HepG2 (cell line): Measurements from ENCODE around the gene PGGT1B. TPM values are rescaled to one million over a fixed set of nuclear protein-coding genes. Genes with fewer than 3 reads are reported as not detected.

Experiments used
- ATAC-seq: fragments of 200-7000 bp; cut with Tn5 transposase; 3 replicates; pipeline ENCODE4 v1.9.1; 2020; ENCODE audit warnings: mild to moderate bottlenecking, moderate library complexity
- BruUV-seq: library from RNA; stranded (reverse); fragments of 400-500 nt; replicated peaks from 2 replicates; lab custom pipeline; 2021; lab: Mats Ljungman, UMichigan
- CTCF ChIA-PET: fragments of 300-600 bp; formaldehyde crosslinking; extraction: SDS; loops from one replicate; lab custom pipeline; 2021; ENCODE audit warnings: low total read pairs, inconsistent platforms, low intra/inter-chr PET ratio; lab: Yijun Ruan, JAX
- POLR2A ChIA-PET: fragments of 350-600 bp; sonication (Branson Sonifier 250); formaldehyde crosslinking; loops from one replicate; lab custom pipeline; 2020; ENCODE audit warnings: antibody characterized with exemption, inconsistent platforms; lab: Yijun Ruan, JAX
- DNase-seq: peaks from one replicate; pipeline ENCODE4 v3.0.0-alpha.2; 2015; ENCODE audit warnings: low spot score
- FAIRE-seq: peaks from 3 replicates; lab custom pipeline; 2011; peaks lifted over from hg19 to GRCh38; lab: Jason Lieb, UNC
- H2AFZ ChIP-seq: one replicate; pipeline ENCODE4 v1.6.1; 2011; ENCODE audit warnings: low read length, inconsistent platforms
- H3K27ac ChIP-seq: fragments of 300-600 bp; 3 replicates; pipeline ENCODE4 v1.8.0; 2011; ENCODE audit warnings: mixed run types, mild to moderate bottlenecking, mixed read lengths, low read length, inconsistent platforms; ENCODE audit not compliant: insufficient read depth; ENCODE audit errors: extremely low read length
- H3K27me3 ChIP-seq, 2 experiments: fragments of 200-600 bp in 1 of 2; 2 replicates in 1 of 2; 3 replicates in 1 of 2; pipeline versions ENCODE4 v1.6.0 to v1.8.0; 2011; ENCODE audit warnings: low read length in 2 of 2, mild to moderate bottlenecking in 2 of 2, moderate library complexity in 2 of 2, inconsistent platforms in 1 of 2; ENCODE audit not compliant: insufficient read depth in 2 of 2, control insufficient read depth in 1 of 2
- H3K36me3 ChIP-seq, 2 experiments: fragments of 200-600 bp in 1 of 2; replicated peaks in 1 of 2; 2 replicates in 1 of 2; 3 replicates in 1 of 2; pipeline versions ENCODE4 v1.5.1 to v1.8.0; 2011; ENCODE audit warnings: low read length in 2 of 2, inconsistent platforms in 1 of 2; ENCODE audit not compliant: insufficient read depth in 2 of 2, control insufficient read depth in 1 of 2
- H3K4me1 ChIP-seq: 2 replicates; pipeline ENCODE4 v1.5.1; 2012; ENCODE audit warnings: low read length, inconsistent platforms; ENCODE audit not compliant: insufficient read depth
- H3K4me2 ChIP-seq: 2 replicates; pipeline ENCODE4 v1.6.0; 2011; ENCODE audit warnings: low read depth, low read length, inconsistent platforms
- H3K4me3 ChIP-seq, 3 experiments: fragments of 200-600 bp in 1 of 3; sonication (generic), shearing (Covaris generic) in 1 of 3; replicated peaks in 1 of 3; 2 replicates each; pipeline ENCODE4 v1.5.1; 2011 to 2016; ENCODE audit warnings: low read length in 3 of 3, inconsistent platforms in 2 of 3, low read depth in 2 of 3, mild to moderate bottlenecking in 2 of 3, control low read depth in 1 of 3, mixed read lengths in 1 of 3; ENCODE audit not compliant: insufficient read depth in 1 of 3
- H3K79me2 ChIP-seq: one replicate; pipeline ENCODE4 v1.6.1; 2011; ENCODE audit warnings: low read length, inconsistent platforms; ENCODE audit not compliant: insufficient read depth
- H3K9ac ChIP-seq: 2 replicates; pipeline ENCODE4 v1.6.0; 2011; ENCODE audit warnings: mild to moderate bottlenecking, low read depth, low read length, inconsistent platforms; ENCODE audit not compliant: insufficient read depth
- H3K9me3 ChIP-seq: 2 replicates; pipeline ENCODE4 v1.5.1; 2012; ENCODE audit warnings: mild to moderate bottlenecking, low read length
- H4K20me1 ChIP-seq: 2 replicates; pipeline ENCODE4 v1.6.0; 2011; ENCODE audit warnings: inconsistent platforms, mild to moderate bottlenecking, low read length, moderate library complexity; ENCODE audit not compliant: insufficient read depth
- CREB3 ChIP-seq: sonication (generic); formaldehyde crosslinking; IDR thresholded peaks from 2 replicates; pipeline ENCODE4 v1.5.0; 2020; ENCODE audit warnings: missing genetic modification reagents
- HES4 ChIP-seq: sonication (generic); formaldehyde crosslinking; IDR thresholded peaks from 2 replicates; pipeline ENCODE4 v1.9.0; 2021; ENCODE audit warnings: mild to moderate bottlenecking, missing genetic modification reagents, borderline replicate concordance
- HNF4A ChIP-seq: sonication (generic); formaldehyde crosslinking; IDR thresholded peaks from 2 replicates; pipeline ENCODE4 v1.4.0; 2020; ENCODE audit warnings: missing genetic modification reagents
- MAFF ChIP-seq: IDR thresholded peaks from 2 replicates; pipeline ENCODE4 v1.6.1; 2011; ENCODE audit warnings: low read depth, low read length, improper control_type of control experiment
- MAFK ChIP-seq, 2 experiments: IDR thresholded peaks in 1 of 2; conservative IDR thresholded peaks in 1 of 2; 2 replicates each; pipeline ENCODE4 v1.6.1; 2011; ENCODE audit warnings: improper control_type of control experiment in 2 of 2, low read length in 2 of 2
- TMF1 ChIP-seq: sonication (generic); formaldehyde crosslinking; IDR thresholded peaks from 2 replicates; pipeline ENCODE4 v1.8.1; 2022; ENCODE audit warnings: low read depth, missing genetic modification reagents
- WGBS: methylation state at CpG from one replicate; pipeline ENCODE4 v1.1.6; 2017; ENCODE audit warnings: low lambda C conversion rate; 5-methylcytosine and 5-hydroxymethylcytosine counted together
- in situ Hi-C: cut with HindIII; loops from 2 replicates; pipeline ENCODE4 v1.10.0; 2017; ENCODE audit warnings: low pct_unique_long_range_greater_than_20kb; ENCODE audit not compliant: extremely low pct_ligation_motif_present
- intact Hi-C: fragments of 100-400 bp; cut with micrococcal nuclease; formaldehyde crosslinking; loops from one replicate; pipeline ENCODE4 v1.10.0; 2022; ENCODE audit not compliant: unreplicated experiment
- polyA plus RNA-seq, 8 experiments: library from polyadenylated mRNA; depleted of rRNA in 3 of 8; stranded (reverse) in 7 of 8; unstranded in 1 of 8; fragments of >200 nt; fragmentation: Illumina TruSeq in 4 of 8; extraction: Trizol in 4 of 8; gene quantifications; 2 replicates each; pipeline versions ENCODE4 v1.2.1 to v1.2.3, GENCODE V29; 2011 to 2016; ENCODE audit warnings: low read depth in 4 of 8, missing spikeins in 1 of 8, mixed read lengths in 1 of 8; ENCODE audit not compliant: insufficient read depth in 1 of 8
- total RNA-seq, 5 experiments: library from RNA; depleted of rRNA; stranded (reverse); fragments of >200 nt; fragmentation: Illumina TruSeq; extraction: Trizol; gene quantifications; 2 replicates each; pipeline ENCODE4 v1.2.3, GENCODE V29; 2016; ENCODE audit warnings: low read depth in 1 of 5
- TF ChIP-seq, protein P1 (sequence below): sonication (generic); formaldehyde crosslinking; IDR thresholded peaks from 2 replicates; pipeline ENCODE4 v1.8.1; 2022; ENCODE audit warnings: low read depth, mild to moderate bottlenecking, missing genetic modification reagents

The PGGT1B gene
- total and polyA plus RNA-seq, 2 of the 13 experiments (the other 11 are each of a cell fraction or from before 2014, with no cell fraction given), result 2.4 to 42.7 TPM

GRCh38 chr5:115291397-115291796 lies 28.7 kb upstream of the PGGT1B start:
- Histone ChIP-seq H2AFZ (no peak overlapping the region), H3K36me3 (no peaks in the 10 kb centered on the region), H3K27me3 (no peaks in the 10 kb centered on the region), H3K4me2 (no peak overlapping the region), H3K9ac (no peak overlapping the region), H3K4me1 (peaks cover 14% of the 10 kb centered on the region), H3K4me3 (no peak overlapping the region), H3K27ac (no peak overlapping the region), H4K20me1 (no peaks in the 10 kb centered on the region), H3K79me2 (no peaks in the 10 kb centered on the region), H3K9me3 (no peaks in the 10 kb centered on the region)
- ATAC-seq, result no peak
- no peak for DNase-seq
- ChIA-PET POLR2A (no interaction called here), CTCF (no interaction called here)
- FAIRE-seq, result no peak
- peak; percentile 30; the same call in 1 of the 2 replicates for TF ChIP-seq MAFF
- peak; percentile 39 to 50; a peak in 2 of 4 replicates for TF ChIP-seq MAFK (conservative IDR thresholded peaks at IDR 0.05 in 1 of 2, IDR thresholded peaks at IDR 0.05 in 1 of 2; ENCODE audit: low read length in 2 of 2)
- TF ChIP-seq, protein P1, sequence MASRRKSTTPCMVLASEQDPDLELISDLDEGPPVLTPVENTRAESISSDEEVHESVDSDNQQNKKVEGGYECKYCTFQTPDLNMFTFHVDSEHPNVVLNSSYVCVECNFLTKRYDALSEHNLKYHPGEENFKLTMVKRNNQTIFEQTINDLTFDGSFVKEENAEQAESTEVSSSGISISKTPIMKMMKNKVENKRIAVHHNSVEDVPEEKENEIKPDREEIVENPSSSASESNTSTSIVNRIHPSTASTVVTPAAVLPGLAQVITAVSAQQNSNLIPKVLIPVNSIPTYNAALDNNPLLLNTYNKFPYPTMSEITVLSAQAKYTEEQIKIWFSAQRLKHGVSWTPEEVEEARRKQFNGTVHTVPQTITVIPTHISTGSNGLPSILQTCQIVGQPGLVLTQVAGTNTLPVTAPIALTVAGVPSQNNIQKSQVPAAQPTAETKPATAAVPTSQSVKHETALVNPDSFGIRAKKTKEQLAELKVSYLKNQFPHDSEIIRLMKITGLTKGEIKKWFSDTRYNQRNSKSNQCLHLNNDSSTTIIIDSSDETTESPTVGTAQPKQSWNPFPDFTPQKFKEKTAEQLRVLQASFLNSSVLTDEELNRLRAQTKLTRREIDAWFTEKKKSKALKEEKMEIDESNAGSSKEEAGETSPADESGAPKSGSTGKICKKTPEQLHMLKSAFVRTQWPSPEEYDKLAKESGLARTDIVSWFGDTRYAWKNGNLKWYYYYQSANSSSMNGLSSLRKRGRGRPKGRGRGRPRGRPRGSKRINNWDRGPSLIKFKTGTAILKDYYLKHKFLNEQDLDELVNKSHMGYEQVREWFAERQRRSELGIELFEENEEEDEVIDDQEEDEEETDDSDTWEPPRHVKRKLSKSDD (CRISPR knock-in tag), result no peak
- no peak for TF ChIP-seq HNF4A (CRISPR knock-in tag)
- no peak for TF ChIP-seq TMF1 (CRISPR knock-in tag)
- in situ Hi-C loops, result no loop called here
- no TSS peak for BruUV-seq
- intact Hi-C loops, result loop anchor here (10.0 kb wide), 1 partner anchor 543 kb away; no protein-coding TSS in a partner anchor

DNA sequence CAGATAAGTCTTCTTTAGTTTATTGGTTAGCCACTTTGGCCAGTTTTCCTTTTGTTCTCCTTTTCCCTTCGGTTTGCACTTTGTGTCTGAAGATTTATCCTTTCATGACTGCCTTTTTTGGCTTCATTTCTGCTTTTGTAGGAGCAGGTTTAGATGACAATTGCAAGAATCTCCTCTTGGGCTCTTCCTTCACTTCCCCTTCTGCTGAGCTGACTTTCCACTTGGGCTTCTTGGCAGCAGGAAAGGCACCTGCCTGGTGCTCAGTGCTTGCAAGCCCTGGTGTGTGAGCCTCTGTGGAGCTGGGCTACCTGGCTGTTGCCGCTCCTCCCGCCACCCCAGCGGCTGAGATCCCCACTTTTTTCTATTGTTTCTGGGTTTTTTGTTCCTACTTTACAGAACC lies 26.4 kb upstream of the PGGT1B start:
- H3K79me2 ChIP-seq, result no peaks in the 10 kb centered on the region
- H3K9me3 ChIP-seq, result no peaks in the 10 kb centered on the region
- H2AFZ ChIP-seq, result no peak overlapping the region
- intact Hi-C loops, result no loop called here
- DNase-seq, result no peak
- CTCF ChIA-PET, result no interaction called here
- H3K4me3 ChIP-seq, result no peak overlapping the region
- H3K4me2 ChIP-seq, result no peak overlapping the region
- no peak for TF ChIP-seq CREB3
- TF ChIP-seq HES4 (CRISPR knock-in tag), result no peak
- TF ChIP-seq, all 625 proteins: peak for 0
- FAIRE-seq, result no peak
- Histone ChIP-seq H3K36me3 (no peaks in the 10 kb centered on the region), H3K27ac (no peak overlapping the region), H3K4me1 (no peaks in the 10 kb centered on the region), H3K27me3 (no peaks in the 10 kb centered on the region), H4K20me1 (no peaks in the 10 kb centered on the region), H3K9ac (no peak overlapping the region)
- POLR2A ChIA-PET, result no interaction called here
- 84% methylated on average over 4 of the region's 4 CpGs for WGBS
- ATAC-seq, result no peak
- in situ Hi-C loops, result no loop called here
- BruUV-seq, result no TSS peak
